ENCODE results near the gene GALNT18. TPM values are rescaled to one million over a fixed set of nuclear protein-coding genes. Genes with fewer than 3 reads are reported as not detected.

Gene GALNT18
- total RNA-seq, 1 experiment from 2014 or later, result 14.1 TPM

DNA sequence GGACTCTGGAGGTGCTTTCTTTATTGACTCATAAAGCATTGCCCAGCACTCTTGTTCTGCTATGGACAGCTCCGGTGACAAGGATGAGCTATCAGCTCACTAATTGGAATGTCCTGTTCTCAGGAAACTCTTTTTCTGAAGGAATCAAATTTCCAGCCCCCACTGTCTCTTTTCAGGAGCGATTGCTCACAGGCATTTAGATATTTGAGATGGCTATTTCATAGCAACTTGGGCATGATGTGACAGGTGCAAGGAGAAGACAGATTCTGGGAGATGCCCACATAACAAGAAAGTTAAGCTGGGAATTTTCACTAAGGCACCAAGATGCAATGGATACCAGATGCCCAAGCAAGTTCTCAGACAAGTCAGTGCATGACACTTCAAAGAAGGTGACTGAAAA is 145.3 kb downstream of the GALNT18 start:
- H3K36me3 Mint-ChIP-seq (ENCODE audit: insufficient read depth, unreplicated experiment), result no peaks in the 10 kb centered on the region
- no peaks in the 10 kb centered on the region for H3K9me3 Mint-ChIP-seq (ENCODE audit: unreplicated experiment)
- POLR2A ChIA-PET, result interaction anchor here (0.5 kb wide), 1 partner anchor 844 kb away, joined by 6 read pairs; no protein-coding TSS in a partner anchor
- H3K4me3 Mint-ChIP-seq (ENCODE audit: unreplicated experiment), result no peak overlapping the region
- H3K27ac Mint-ChIP-seq (ENCODE audit: low read depth, unreplicated experiment), result no peak overlapping the region
- CTCF ChIA-PET, result interaction anchor here (0.8 to 2.0 kb wide), 3 partner anchors 22 to 145 kb away, joined by 3 to 5 read pairs (median 4); partner anchors contain the start of gene GALNT18
- TF ChIP-seq CTCF (IDR thresholded peaks at IDR 0.05; ENCODE audit: unreplicated experiment), result no peak
- peaks cover 6% of the 10 kb centered on the region for H3K4me1 Mint-ChIP-seq (ENCODE audit: insufficient read depth, unreplicated experiment)
- BruUV-seq (replicated peaks), result no TSS peak
- intact Hi-C loops (cut with micrococcal nuclease), result no loop called here
- no peak for DNase-seq (ENCODE audit: unreplicated experiment)
- H3K27me3 Mint-ChIP-seq (ENCODE audit: insufficient read depth, unreplicated experiment), result no peaks in the 10 kb centered on the region

DNA sequence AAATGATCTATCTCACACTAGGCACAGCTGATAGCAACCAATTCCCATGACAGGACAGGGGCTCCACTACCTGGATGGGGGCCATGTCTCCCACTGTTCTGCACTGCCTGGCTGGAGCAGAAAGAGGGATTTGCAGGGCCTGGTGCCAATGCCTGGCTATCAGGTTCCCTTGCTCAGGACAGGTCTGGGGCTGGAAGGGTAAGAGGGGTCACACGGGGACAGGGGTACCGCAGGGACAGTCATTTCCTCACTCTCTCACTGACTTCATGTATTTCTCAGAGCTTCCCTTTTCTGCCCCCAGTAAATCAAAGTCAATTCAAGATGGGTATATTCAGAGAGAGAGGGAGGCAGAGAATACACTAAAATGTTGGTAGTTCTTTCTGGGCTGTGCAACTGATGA is 149.7 kb downstream of the GALNT18 start:
- no peak overlapping the region for H3K27ac Mint-ChIP-seq (ENCODE audit: low read depth, unreplicated experiment)
- no peak for DNase-seq (ENCODE audit: unreplicated experiment)
- intact Hi-C loops (cut with micrococcal nuclease), result no loop called here
- no peaks in the 10 kb centered on the region for H3K36me3 Mint-ChIP-seq (ENCODE audit: insufficient read depth, unreplicated experiment)
- no TSS peak for BruUV-seq (replicated peaks)
- H3K4me3 Mint-ChIP-seq (ENCODE audit: unreplicated experiment), result no peak overlapping the region
- ChIA-PET CTCF (interaction anchor here (0.6 to 1.1 kb wide), 2 partner anchors 35 to 444 kb away, joined by 3 to 4 read pairs; no protein-coding TSS in a partner anchor), POLR2A (no interaction called here)
- TF ChIP-seq CTCF (IDR thresholded peaks at IDR 0.05; ENCODE audit: unreplicated experiment), result no peak
- H3K9me3 Mint-ChIP-seq (ENCODE audit: unreplicated experiment), result no peaks in the 10 kb centered on the region
- H3K4me1 Mint-ChIP-seq (ENCODE audit: insufficient read depth, unreplicated experiment), result peaks cover 6% of the 10 kb centered on the region
- no peaks in the 10 kb centered on the region for H3K27me3 Mint-ChIP-seq (ENCODE audit: insufficient read depth, unreplicated experiment)

- H3K9me3 Mint-ChIP-seq (ENCODE audit: unreplicated experiment), result no peaks in the 10 kb centered on the region
- no peaks in the 10 kb centered on the region for H3K27me3 Mint-ChIP-seq (ENCODE audit: insufficient read depth, unreplicated experiment)
- no peak for DNase-seq (ENCODE audit: unreplicated experiment)
- BruUV-seq (replicated peaks), result no TSS peak
- POLR2A ChIA-PET, result no interaction called here
- TF ChIP-seq CTCF (IDR thresholded peaks at IDR 0.05; ENCODE audit: unreplicated experiment), result no peak
- intact Hi-C loops (cut with micrococcal nuclease), result no loop called here
- no peak overlapping the region for H3K27ac Mint-ChIP-seq (ENCODE audit: low read depth, unreplicated experiment)
- H3K36me3 Mint-ChIP-seq (ENCODE audit: insufficient read depth, unreplicated experiment), result no peaks in the 10 kb centered on the region
- H3K4me1 Mint-ChIP-seq (ENCODE audit: insufficient read depth, unreplicated experiment), result no peaks in the 10 kb centered on the region
- no peak overlapping the region for H3K4me3 Mint-ChIP-seq (ENCODE audit: unreplicated experiment)
- CTCF ChIA-PET, result interaction anchor here (1.1 kb wide), 1 partner anchor 443 kb away, joined by 4 read pairs; no protein-coding TSS in a partner anchor
Observed at GRCh38 chr11:11471201-11471600, 150.6 kb downstream of the GALNT18 start.

DNA sequence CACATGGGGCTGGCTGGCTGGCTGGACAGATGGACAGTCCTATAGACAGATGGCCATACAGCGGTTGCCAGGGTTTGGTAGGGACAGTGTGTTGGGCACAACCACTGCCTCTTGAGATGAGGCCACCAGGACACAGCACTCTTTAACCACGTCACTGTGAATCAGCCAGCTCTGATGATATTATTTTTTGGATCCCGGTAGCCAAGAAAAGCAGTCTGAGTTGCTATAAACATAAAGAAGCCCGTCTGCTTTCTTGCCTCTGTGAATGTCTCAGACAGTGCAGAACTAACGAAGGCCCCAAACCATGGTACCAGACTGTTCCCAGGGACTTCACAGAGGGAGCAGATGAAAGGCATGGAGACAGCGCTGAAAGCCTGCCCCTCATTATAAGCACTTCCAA is 152.9 kb downstream of the GALNT18 start:
- no TSS peak for BruUV-seq (replicated peaks)
- Mint-ChIP-seq H3K4me1 (ENCODE audit: insufficient read depth, unreplicated experiment) (no peaks in the 10 kb centered on the region), H3K27ac (ENCODE audit: low read depth, unreplicated experiment) (no peak overlapping the region), H3K4me3 (ENCODE audit: unreplicated experiment) (no peak overlapping the region), H3K36me3 (ENCODE audit: insufficient read depth, unreplicated experiment) (no peaks in the 10 kb centered on the region), H3K9me3 (ENCODE audit: unreplicated experiment) (no peaks in the 10 kb centered on the region), H3K27me3 (ENCODE audit: insufficient read depth, unreplicated experiment) (no peaks in the 10 kb centered on the region)
- intact Hi-C loops (cut with micrococcal nuclease), result no loop called here
- DNase-seq (ENCODE audit: unreplicated experiment), result no peak
- ChIA-PET POLR2A (no interaction called here), CTCF (interaction anchor here (0.7 kb wide), 2 partner anchors 65 to 271 kb away, joined by 3 to 4 read pairs; no protein-coding TSS in a partner anchor)
- no peak for TF ChIP-seq CTCF (IDR thresholded peaks at IDR 0.05; ENCODE audit: unreplicated experiment)

Data from MCF 10A (cell line).